HG02981 (cell line): ENCODE measurements around the gene RFFL.
"Not testable (repeated sequence)": the region's sequence is repeated elsewhere in the genome, so short reads cannot be mapped to it uniquely, and the experiment has no call there.

Experiments
- ATAC-seq: cut with Tn5 transposase; IDR thresholded peaks from one replicate; pipeline ENCODE4 v1.9.1; 2021; ENCODE audit warnings: mild to moderate bottlenecking, moderate library complexity; ENCODE audit not compliant: unreplicated experiment

The RFFL gene

GRCh38 chr17:35063514-35064223 lies at the start of gene RFFL:
TSS of gene RFFL (minus strand) at chr17:35063707. CDS start at chr17:35026553, 37,154 bp downstream.
- peak; percentile 88 for ATAC-seq

- not testable (repeated sequence) for ATAC-seq
Measured at GRCh38 chr17:35110791-35111190, 47.3 kb upstream of the RFFL start.

- no peak for ATAC-seq
Measured at GRCh38 chr17:35104844-35105450, 41.4 kb upstream of the RFFL start.

- ATAC-seq, result no peak
Measured at GRCh38 chr17:35103271-35103670, 39.8 kb upstream of the RFFL start.

- no peak for ATAC-seq
Measured at GRCh38 chr17:35101725-35102124, 38.2 kb upstream of the RFFL start.

- no peak for ATAC-seq
Measured at GRCh38 chr17:35101036-35101435, 37.5 kb upstream of the RFFL start.

- no peak for ATAC-seq
Measured at GRCh38 chr17:35099908-35100307, 36.4 kb upstream of the RFFL start.

GRCh38 chr17:35097776-35098175 lies 34.3 kb upstream of the RFFL start:
- ATAC-seq, result no peak

- ATAC-seq, result no peak
Measured at GRCh38 chr17:35095741-35096140, 32.2 kb upstream of the RFFL start.

- ATAC-seq, result no peak
Measured at GRCh38 chr17:35094902-35095301, 31.4 kb upstream of the RFFL start.

- ATAC-seq, result not testable (repeated sequence)
Measured at GRCh38 chr17:35090707-35091106, 27.2 kb upstream of the RFFL start.

GRCh38 chr17:35089586-35090296 lies 26.2 kb upstream of the RFFL start:
- ATAC-seq, result peak; percentile 19

GRCh38 chr17:35088881-35089585 lies 25.5 kb upstream of the RFFL start:
- peak; percentile 75 for ATAC-seq

- ATAC-seq, result peak; percentile 8
Measured at GRCh38 chr17:35088356-35088880, 24.9 kb upstream of the RFFL start.

- ATAC-seq, result no peak
Measured at GRCh38 chr17:35087731-35088355, 24.3 kb upstream of the RFFL start.

- no peak for ATAC-seq
Measured at GRCh38 chr17:35086931-35087573, 23.5 kb upstream of the RFFL start.

GRCh38 chr17:35086164-35086563 lies 22.7 kb upstream of the RFFL start:
- ATAC-seq, result no peak

GRCh38 chr17:35084987-35085386 lies 21.5 kb upstream of the RFFL start:
- ATAC-seq, result no peak

- ATAC-seq, result no peak
Measured at GRCh38 chr17:35083071-35083470, 19.6 kb upstream of the RFFL start.

- no peak for ATAC-seq
Measured at GRCh38 chr17:35082073-35082657, 18.7 kb upstream of the RFFL start.
